IMR-90 (cell line): Measurements from ENCODE around the gene RC3H2. TPM values are rescaled to one million over a fixed set of nuclear protein-coding genes. Genes with fewer than 3 reads are reported as not detected.

Experiments used
- ATAC-seq: fragments of 200-7000 bp; cut with Tn5 transposase; 2 replicates; pipeline ENCODE4 v1.9.1; 2020; ENCODE audit warnings: low read depth, mild to moderate bottlenecking, moderate library complexity
- BruUV-seq: library from RNA; stranded (reverse); fragments of 400-500 nt; replicated peaks from 2 replicates; lab custom pipeline; 2021; lab: Mats Ljungman, UMichigan
- CTCF ChIA-PET: fragments of 300-600 bp; formaldehyde crosslinking; extraction: SDS; loops from one replicate; lab custom pipeline; 2021; ENCODE audit warnings: antibody characterized with exemption; lab: Yijun Ruan, JAX
- POLR2A ChIA-PET: fragments of 300-600 bp; sonication (Branson Sonifier 250); formaldehyde crosslinking; loops from one replicate; lab custom pipeline; 2022; ENCODE audit warnings: antibody characterized with exemption; ENCODE audit not compliant: unreplicated experiment; lab: Charles Lee
- DNase-seq: peaks from one replicate; pipeline ENCODE4 v3.0.0; 2013
- H2AFZ ChIP-seq: replicated peaks from 2 replicates; pipeline ENCODE3; 2013; ENCODE audit warnings: low read length, mild to moderate bottlenecking; ENCODE audit not compliant: poor library complexity
- H2AK5ac ChIP-seq: 2 replicates; pipeline ENCODE4 v1.6.1; 2013; ENCODE audit warnings: low read depth, low read length, inconsistent platforms
- H2AK9ac ChIP-seq: replicated peaks from 2 replicates; pipeline ENCODE3; 2013; ENCODE audit warnings: mild to moderate bottlenecking, low read depth, low read length, moderate library complexity; ENCODE audit not compliant: poor library complexity
- H2BK120ac ChIP-seq: 2 replicates; pipeline ENCODE4 v1.6.1; 2013; ENCODE audit warnings: low read depth, low read length, inconsistent platforms
- H2BK15ac ChIP-seq: 3 replicates; pipeline ENCODE4 v1.6.1; 2013; ENCODE audit warnings: low read depth, low read length, inconsistent platforms
- H2BK20ac ChIP-seq: 2 replicates; pipeline ENCODE4 v1.6.1; 2013; ENCODE audit warnings: low read depth, mild to moderate bottlenecking, inconsistent platforms, low read length, moderate library complexity
- H2BK5ac ChIP-seq: 2 replicates; pipeline ENCODE4 v1.6.1; 2013; ENCODE audit warnings: mild to moderate bottlenecking, low read depth, low read length, inconsistent platforms; ENCODE audit not compliant: poor library complexity, severe bottlenecking
- H3K14ac ChIP-seq: replicated peaks from 2 replicates; pipeline ENCODE4 v1.6.1; 2013; ENCODE audit warnings: low read depth, low read length, inconsistent platforms
- H3K18ac ChIP-seq: 2 replicates; pipeline ENCODE4 v1.6.1; 2013; ENCODE audit warnings: low read depth, low read length, control low read depth
- H3K23ac ChIP-seq: 2 replicates; pipeline ENCODE4 v1.6.1; 2013; ENCODE audit warnings: low read depth, low read length, inconsistent platforms
- H3K27ac ChIP-seq: 2 replicates; pipeline ENCODE4 v1.5.1; 2013; ENCODE audit warnings: mild to moderate bottlenecking, control low read depth, low read length; ENCODE audit not compliant: insufficient read depth
- H3K27me3 ChIP-seq: 2 replicates; pipeline ENCODE4 v1.6.1; 2013; ENCODE audit warnings: low read length; ENCODE audit not compliant: control insufficient read depth, insufficient read depth
- H3K36me3 ChIP-seq: 2 replicates; pipeline ENCODE4 v1.6.1; 2013; ENCODE audit warnings: low read length, mixed read lengths; ENCODE audit not compliant: control insufficient read depth, insufficient read depth
- H3K4ac ChIP-seq: 2 replicates; pipeline ENCODE4 v1.6.1; 2013; ENCODE audit warnings: low read depth, low read length, inconsistent platforms
- H3K4me1 ChIP-seq: 2 replicates; pipeline ENCODE4 v1.6.1; 2013; ENCODE audit warnings: low read length, mixed read lengths; ENCODE audit not compliant: control insufficient read depth, insufficient read depth
- H3K4me2 ChIP-seq: 2 replicates; pipeline ENCODE4 v1.6.1; 2013; ENCODE audit warnings: low read depth, mild to moderate bottlenecking, control low read depth, low read length, moderate library complexity
- H3K4me3 ChIP-seq: 2 replicates; pipeline ENCODE4 v1.5.1; 2013; ENCODE audit warnings: low read depth, mild to moderate bottlenecking, control low read depth, low read length, moderate library complexity; ENCODE audit not compliant: insufficient read depth
- H3K56ac ChIP-seq: 2 replicates; pipeline ENCODE4 v1.6.1; 2013; ENCODE audit warnings: low read length, inconsistent platforms; ENCODE audit not compliant: insufficient read depth; ENCODE audit errors: extremely low read depth
- H3K79me1 ChIP-seq, 2 experiments: 2 replicates each; pipeline ENCODE4 v1.6.1; 2013; ENCODE audit warnings: low read length in 2 of 2, inconsistent platforms in 1 of 2, low read depth in 1 of 2
- H3K9ac ChIP-seq: 2 replicates; pipeline ENCODE4 v1.6.1; 2013; ENCODE audit warnings: low read depth, low read length, control low read depth
- H3K9me1 ChIP-seq: 2 replicates; pipeline ENCODE4 v1.6.1; 2013; ENCODE audit warnings: low read length, inconsistent platforms; ENCODE audit not compliant: insufficient read depth
- H3K9me3 ChIP-seq: 2 replicates; pipeline ENCODE4 v1.6.1; 2013; ENCODE audit warnings: low read length; ENCODE audit not compliant: control insufficient read depth, insufficient read depth
- H4K20me1 ChIP-seq: 2 replicates; pipeline ENCODE4 v1.6.1; 2013; ENCODE audit warnings: low read length, inconsistent platforms; ENCODE audit not compliant: insufficient read depth
- H4K5ac ChIP-seq: 2 replicates; pipeline ENCODE4 v1.6.1; 2013; ENCODE audit warnings: mild to moderate bottlenecking, low read depth, low read length, control low read depth
- H4K8ac ChIP-seq, 2 experiments: 2 replicates each; pipeline ENCODE4 v1.6.1; 2013; ENCODE audit warnings: low read depth in 2 of 2, low read length in 2 of 2, control low read depth in 1 of 2, inconsistent platforms in 1 of 2
- H4K91ac ChIP-seq: 2 replicates; pipeline ENCODE4 v1.6.1; 2013; ENCODE audit warnings: low read depth, low read length, inconsistent platforms; ENCODE audit not compliant: insufficient read depth
- BHLHE40 ChIP-seq: fragments of 150-350 bp; IDR thresholded peaks from 2 replicates; pipeline ENCODE4 v1.6.1; 2016; ENCODE audit warnings: mild to moderate bottlenecking, low read depth, low read length
- CEBPB ChIP-seq: IDR thresholded peaks from 2 replicates; pipeline ENCODE4 v1.6.1; 2012; ENCODE audit warnings: low read depth, low read length, improper control_type of control experiment
- CHD1 ChIP-seq: IDR thresholded peaks from 2 replicates; pipeline ENCODE4 v1.6.1; 2012; ENCODE audit warnings: low read depth, low read length, improper control_type of control experiment
- FOS ChIP-seq: fragments of 150-350 bp; IDR thresholded peaks from 2 replicates; pipeline ENCODE4 v1.6.1; 2016; ENCODE audit warnings: low read depth, low read length
- MAFK ChIP-seq: IDR thresholded peaks from 2 replicates; pipeline ENCODE4 v1.6.1; 2012; ENCODE audit warnings: low read depth, low read length, improper control_type of control experiment
- MAZ ChIP-seq: IDR thresholded peaks from 2 replicates; pipeline ENCODE4 v1.6.1; 2012; ENCODE audit warnings: low read depth, mild to moderate bottlenecking, low read length, improper control_type of control experiment, moderate library complexity, borderline replicate concordance
- MXI1 ChIP-seq: IDR thresholded peaks from 2 replicates; pipeline ENCODE4 v1.6.1; 2012; ENCODE audit warnings: low read depth, mild to moderate bottlenecking, low read length, moderate library complexity, borderline replicate concordance
- NFE2L2 ChIP-seq: fragments of 150-350 bp; IDR thresholded peaks from 2 replicates; pipeline ENCODE4 v1.6.1; 2016; ENCODE audit warnings: low read depth, mild to moderate bottlenecking, low read length
- POLR2A ChIP-seq: IDR thresholded peaks from 2 replicates; pipeline ENCODE4 v1.6.1; 2012; ENCODE audit warnings: mild to moderate bottlenecking, low read depth, low read length
- RAD21 ChIP-seq: IDR thresholded peaks from 2 replicates; pipeline ENCODE4 v1.6.1; 2012; ENCODE audit warnings: low read length, improper control_type of control experiment
- RCOR1 ChIP-seq: IDR thresholded peaks from 2 replicates; pipeline ENCODE4 v1.6.1; 2012; ENCODE audit warnings: mild to moderate bottlenecking, low read length, improper control_type of control experiment; ENCODE audit not compliant: insufficient replicate concordance
- RFX5 ChIP-seq: IDR thresholded peaks from 2 replicates; pipeline ENCODE4 v1.8.0; 2012; ENCODE audit warnings: low read depth, mild to moderate bottlenecking, low read length, moderate library complexity
- SMC3 ChIP-seq: fragments of 150-350 bp; IDR thresholded peaks from 2 replicates; pipeline ENCODE4 v1.6.1; 2016; ENCODE audit warnings: low read depth, mild to moderate bottlenecking, antibody characterized with exemption, low read length, moderate library complexity
- WGBS, 2 experiments: methylation state at CpG; one replicate each; pipeline versions ENCODE4 v1.1.5 to v1.1.7; 2013; ENCODE audit warnings: missing lambda C conversion rate in 2 of 2; ENCODE audit not compliant: insufficient read length in 1 of 2; ENCODE audit errors: extremely low coverage in 2 of 2; 5-methylcytosine and 5-hydroxymethylcytosine counted together
- dilution Hi-C: fragments of 300-500 bp; cut with HindIII; formaldehyde crosslinking; loops from one replicate; pipeline ENCODE4 v1.14.3; 2018; ENCODE audit warnings: low sequenced_read_pairs; ENCODE audit not compliant: unreplicated experiment
- in situ Hi-C: fragments of 300-500 bp; cut with MboI; formaldehyde crosslinking; loops from 3 replicates; pipeline ENCODE4 v1.14.3; 2019; ENCODE audit warnings: low sequenced_read_pairs, inconsistent platforms, mixed read lengths
- intact Hi-C: fragments of 100-400 bp; cut with micrococcal nuclease; formaldehyde crosslinking; loops from 2 replicates; pipeline ENCODE4 v1.10.0; 2022
- polyA plus RNA-seq, 3 experiments: library from polyadenylated mRNA; depleted of rRNA; stranded (reverse); fragments of >200 nt; gene quantifications; 2 replicates each; pipeline ENCODE4 v1.2.3, GENCODE V29; 2012; ENCODE audit warnings: low replicate concordance in 1 of 3
- total RNA-seq: library from RNA; depleted of rRNA; stranded (reverse); fragments of >200 nt; gene quantifications from 2 replicates; pipeline ENCODE4 v1.2.3, GENCODE V29; 2012
- TF ChIP-seq, protein P1 (sequence below): fragments of 150-350 bp; IDR thresholded peaks from 2 replicates; pipeline ENCODE4 v1.6.1; 2016; ENCODE audit warnings: low read depth, mild to moderate bottlenecking, low read length, moderate library complexity, borderline replicate concordance
- TF ChIP-seq, protein P2 (sequence below): conservative IDR thresholded peaks from 2 replicates; pipeline ENCODE4 v1.5.1; 2012; ENCODE audit warnings: mild to moderate bottlenecking, low read depth, low read length, improper control_type of control experiment
- TF ChIP-seq, protein P3 (sequence below): fragments of 150-350 bp; IDR thresholded peaks from 2 replicates; pipeline ENCODE4 v1.6.1; 2017; ENCODE audit warnings: mild to moderate bottlenecking, antibody characterized with exemption, low read length, low read depth

RC3H2 gene
- total and polyA plus RNA-seq, 2 of the 4 experiments (the other 2 are of a cell fraction) = 14.7 to 58.4 TPM

DNA sequence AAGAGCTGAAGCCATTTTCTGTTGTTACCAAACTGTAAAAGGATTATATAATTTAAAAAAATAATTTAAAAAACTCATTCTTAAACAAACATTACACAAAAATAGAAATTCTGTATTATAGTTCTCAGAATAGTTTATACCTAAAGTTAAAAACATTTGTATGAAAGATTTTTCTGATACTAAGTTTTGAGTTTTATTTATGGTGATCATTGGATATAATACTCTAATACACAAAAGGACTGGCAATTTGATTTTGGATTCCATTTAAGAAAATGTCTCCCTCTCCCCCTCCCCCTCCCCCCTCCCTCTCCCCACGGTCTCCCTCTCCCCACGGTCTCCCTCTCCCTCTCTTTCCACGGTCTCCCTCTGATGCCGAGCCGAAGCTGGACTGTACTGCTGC lies 39.1 kb downstream of the RC3H2 start:
- Histone ChIP-seq H2BK20ac (no peak overlapping the region), H3K27ac (no peak overlapping the region), H3K79me1 (peaks cover 5 to 6% of the 10 kb centered on the region in 2 experiments; a peak in 1 of 4 replicates), H3K27me3 (no peaks in the 10 kb centered on the region), H2AFZ (no peak overlapping the region), H2BK15ac (no peak overlapping the region), H4K20me1 (no peaks in the 10 kb centered on the region), H3K9ac (no peak overlapping the region), H2BK120ac (no peak overlapping the region), H4K5ac (no peak overlapping the region), H3K18ac (no peak overlapping the region), H2AK9ac (no peak overlapping the region), H3K9me3 (no peaks in the 10 kb centered on the region), H2AK5ac (no peak overlapping the region), H4K8ac (no peak overlapping the region), H3K36me3 (peaks cover 17% of the 10 kb centered on the region), H3K4me1 (no peaks in the 10 kb centered on the region), H3K14ac (no peak overlapping the region), H3K23ac (no peak overlapping the region), H3K4me2 (no peak overlapping the region), H3K4me3 (no peak overlapping the region), H4K91ac (no peak overlapping the region), H3K9me1 (no peaks in the 10 kb centered on the region), H3K4ac (no peak overlapping the region), H2BK5ac (no peak overlapping the region), H3K56ac (no peak overlapping the region)
- ATAC-seq (no peak), DNase-seq (no peak)
- ChIA-PET POLR2A (no interaction called here), CTCF (no interaction called here)
- intact Hi-C loops = no loop called here
- WGBS, 2 experiments = no CpG with 5 or more reads among the region's 5 CpGs
- in situ Hi-C loops = no loop called here
- dilution Hi-C loops = no loop called here
- BruUV-seq = no TSS peak
- TF ChIP-seq MAZ = no peak
- TF ChIP-seq, protein P1, sequence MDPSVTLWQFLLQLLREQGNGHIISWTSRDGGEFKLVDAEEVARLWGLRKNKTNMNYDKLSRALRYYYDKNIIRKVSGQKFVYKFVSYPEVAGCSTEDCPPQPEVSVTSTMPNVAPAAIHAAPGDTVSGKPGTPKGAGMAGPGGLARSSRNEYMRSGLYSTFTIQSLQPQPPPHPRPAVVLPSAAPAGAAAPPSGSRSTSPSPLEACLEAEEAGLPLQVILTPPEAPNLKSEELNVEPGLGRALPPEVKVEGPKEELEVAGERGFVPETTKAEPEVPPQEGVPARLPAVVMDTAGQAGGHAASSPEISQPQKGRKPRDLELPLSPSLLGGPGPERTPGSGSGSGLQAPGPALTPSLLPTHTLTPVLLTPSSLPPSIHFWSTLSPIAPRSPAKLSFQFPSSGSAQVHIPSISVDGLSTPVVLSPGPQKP = no peak
- no peak for TF ChIP-seq MAFK
- no peak for TF ChIP-seq RAD21
- no peak for TF ChIP-seq NFE2L2
- no peak for TF ChIP-seq MXI1
- no peak for TF ChIP-seq FOS
- TF ChIP-seq, protein P2, sequence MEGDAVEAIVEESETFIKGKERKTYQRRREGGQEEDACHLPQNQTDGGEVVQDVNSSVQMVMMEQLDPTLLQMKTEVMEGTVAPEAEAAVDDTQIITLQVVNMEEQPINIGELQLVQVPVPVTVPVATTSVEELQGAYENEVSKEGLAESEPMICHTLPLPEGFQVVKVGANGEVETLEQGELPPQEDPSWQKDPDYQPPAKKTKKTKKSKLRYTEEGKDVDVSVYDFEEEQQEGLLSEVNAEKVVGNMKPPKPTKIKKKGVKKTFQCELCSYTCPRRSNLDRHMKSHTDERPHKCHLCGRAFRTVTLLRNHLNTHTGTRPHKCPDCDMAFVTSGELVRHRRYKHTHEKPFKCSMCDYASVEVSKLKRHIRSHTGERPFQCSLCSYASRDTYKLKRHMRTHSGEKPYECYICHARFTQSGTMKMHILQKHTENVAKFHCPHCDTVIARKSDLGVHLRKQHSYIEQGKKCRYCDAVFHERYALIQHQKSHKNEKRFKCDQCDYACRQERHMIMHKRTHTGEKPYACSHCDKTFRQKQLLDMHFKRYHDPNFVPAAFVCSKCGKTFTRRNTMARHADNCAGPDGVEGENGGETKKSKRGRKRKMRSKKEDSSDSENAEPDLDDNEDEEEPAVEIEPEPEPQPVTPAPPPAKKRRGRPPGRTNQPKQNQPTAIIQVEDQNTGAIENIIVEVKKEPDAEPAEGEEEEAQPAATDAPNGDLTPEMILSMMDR = no peak
- no peak for TF ChIP-seq RCOR1
- no peak for TF ChIP-seq POLR2A
- TF ChIP-seq, protein P3, sequence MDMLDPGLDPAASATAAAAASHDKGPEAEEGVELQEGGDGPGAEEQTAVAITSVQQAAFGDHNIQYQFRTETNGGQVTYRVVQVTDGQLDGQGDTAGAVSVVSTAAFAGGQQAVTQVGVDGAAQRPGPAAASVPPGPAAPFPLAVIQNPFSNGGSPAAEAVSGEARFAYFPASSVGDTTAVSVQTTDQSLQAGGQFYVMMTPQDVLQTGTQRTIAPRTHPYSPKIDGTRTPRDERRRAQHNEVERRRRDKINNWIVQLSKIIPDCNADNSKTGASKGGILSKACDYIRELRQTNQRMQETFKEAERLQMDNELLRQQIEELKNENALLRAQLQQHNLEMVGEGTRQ = no peak
- no peak for TF ChIP-seq SMC3
- TF ChIP-seq BHLHE40 = no peak
- TF ChIP-seq CEBPB = no peak
- no peak for TF ChIP-seq CHD1
- TF ChIP-seq RFX5 = no peak
